Cerebellar nuclear complex (tissue), 1 donor: ENCODE data around the gene NAXE.
"Not testable (repeated sequence)": the region's sequence is repeated elsewhere in the genome, so short reads cannot be mapped to it uniquely, and the experiment has no call there.

Experiments used
- DNase-seq, 2 experiments: peaks; one replicate each; lab custom pipeline; 2025; lab: John Stamatoyannopoulos, UW

Gene NAXE

DNA sequence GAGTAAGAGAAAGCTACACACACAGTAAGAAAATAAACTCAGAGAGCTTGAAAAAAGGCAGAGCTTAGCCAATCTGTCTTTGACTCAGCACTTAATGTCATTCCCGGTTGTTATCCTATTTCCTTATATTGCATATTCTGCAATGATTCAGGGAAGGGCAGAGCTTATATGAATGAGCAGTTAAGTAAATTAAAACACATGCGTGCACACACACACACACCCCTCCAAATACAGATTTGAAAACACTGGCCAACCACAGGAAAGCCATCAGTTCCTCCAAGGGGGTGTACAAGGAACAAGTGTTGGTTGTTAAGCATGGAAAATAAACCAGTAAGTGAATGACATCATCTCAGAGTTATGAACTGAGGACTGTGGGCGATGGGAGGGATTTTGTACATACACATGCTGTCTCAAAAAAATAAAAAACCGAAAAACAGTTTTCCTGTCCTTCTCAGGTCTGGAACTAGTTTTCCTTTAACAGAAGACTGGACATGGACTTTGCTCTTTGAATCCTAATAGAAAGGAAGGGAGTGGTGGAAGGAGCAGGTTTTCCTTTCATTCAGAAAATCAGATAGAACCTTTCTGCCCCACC is 20.2 kb upstream of the NAXE start:
- DNase-seq: no peak

DNA sequence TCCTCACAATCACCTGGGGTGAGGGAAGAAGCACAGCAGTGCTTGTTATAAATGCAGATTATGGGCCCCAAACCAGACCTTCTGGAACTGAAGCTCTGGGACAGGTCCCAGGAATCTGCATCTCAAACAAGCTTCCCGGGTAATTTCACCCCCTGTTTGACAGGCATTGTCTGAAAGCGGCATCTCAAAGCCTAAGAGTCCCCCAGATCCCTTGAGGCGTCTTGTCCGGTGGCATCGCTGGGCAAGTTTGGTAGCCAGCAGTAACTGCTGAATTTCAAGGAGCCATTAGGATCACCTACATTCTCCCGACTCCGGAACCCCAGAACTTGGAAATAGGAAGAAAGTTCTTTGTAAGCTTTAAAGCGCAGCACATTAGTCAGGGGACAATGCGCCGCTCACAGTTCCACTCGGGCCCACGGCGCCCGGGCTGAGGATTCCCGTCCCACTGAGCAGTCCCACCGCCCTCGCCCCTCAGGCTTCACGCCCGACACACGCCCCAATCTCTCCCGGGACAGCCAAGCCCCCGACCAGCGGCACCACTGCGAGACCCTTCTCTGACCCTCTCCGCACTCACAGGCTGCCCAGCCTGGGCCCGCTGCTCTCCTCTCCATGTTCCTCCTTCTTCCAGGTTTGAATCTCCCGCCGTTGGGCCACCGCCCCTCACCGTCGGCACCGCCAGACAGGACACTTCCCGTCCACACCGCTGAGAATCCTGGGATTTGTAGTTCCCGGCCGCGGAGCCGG is 19.5 kb upstream of the NAXE start, which contains the start of gene IQGAP3:
TSS of gene IQGAP3 (minus strand) at position 647 of the 744 bp plus-strand sequence. CDS start at position 611, 36 bp downstream.
- DNase-seq: peak; percentile 12 to 42

DNA sequence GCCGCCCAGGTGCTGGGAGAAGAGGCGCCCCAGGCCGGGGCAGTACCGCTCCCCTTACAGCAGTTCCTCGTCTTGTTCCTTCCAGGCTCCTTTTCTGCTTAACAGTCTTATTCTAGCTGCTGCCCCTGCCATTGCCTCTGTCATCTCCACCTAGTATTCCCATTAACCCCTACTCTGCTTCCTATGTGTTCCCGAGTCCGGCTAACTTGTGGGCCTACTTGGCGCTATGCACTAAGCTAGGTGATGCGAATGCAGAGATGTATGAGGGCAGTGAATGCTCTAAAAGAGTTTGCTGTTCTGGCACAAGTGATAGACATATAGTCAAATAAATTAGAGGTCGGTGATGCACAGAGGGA is 18.9 kb upstream of the NAXE start:
- no peak for DNase-seq

DNA sequence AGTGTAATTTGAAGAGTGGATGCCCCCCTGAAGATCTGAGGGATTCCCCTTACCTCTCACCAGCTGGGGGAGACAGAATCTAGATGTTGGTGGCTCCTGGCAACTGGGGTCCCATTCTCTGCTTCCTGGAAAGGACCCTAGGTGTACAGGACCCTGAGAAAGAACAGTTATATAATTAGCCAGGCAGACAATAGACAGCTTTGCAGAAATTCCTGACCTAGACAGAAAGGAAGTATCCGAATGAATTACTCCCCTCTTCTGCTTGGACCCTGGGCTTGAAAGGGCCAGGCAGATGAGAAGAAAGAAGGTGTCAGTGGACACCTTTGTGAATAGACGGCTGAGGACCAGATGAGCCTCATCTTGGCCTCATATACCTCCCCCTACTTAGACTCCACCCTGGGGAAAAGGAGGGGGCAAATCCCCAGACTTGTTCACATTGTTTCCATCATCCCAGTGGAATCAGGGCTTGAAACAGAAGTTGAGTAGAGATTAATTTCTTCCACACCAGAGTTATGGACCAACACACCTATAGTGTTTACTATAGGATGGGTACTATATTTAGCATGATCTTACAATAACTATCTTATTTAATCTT is 17.4 kb upstream of the NAXE start:
- DNase-seq: no peak

DNA sequence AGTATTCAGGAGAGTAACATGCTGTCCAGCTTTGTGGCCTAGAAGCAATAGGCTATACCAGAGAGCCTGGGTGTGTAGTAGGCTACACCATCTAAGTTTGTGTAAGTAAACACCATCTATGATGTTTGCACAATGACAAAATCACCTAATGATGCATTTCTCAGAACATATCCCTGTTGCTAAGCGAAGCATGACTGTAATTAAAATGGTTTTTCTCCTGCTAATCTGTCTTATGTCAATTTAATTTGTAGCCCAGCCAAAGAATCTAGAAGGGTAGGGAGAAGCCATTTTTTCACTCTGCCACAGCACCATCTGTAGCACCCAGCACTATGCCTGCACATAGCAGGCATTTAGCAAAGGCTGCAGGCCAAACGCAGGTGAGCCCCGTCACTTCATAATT is 14.0 kb upstream of the NAXE start:
- DNase-seq: no peak

DNA sequence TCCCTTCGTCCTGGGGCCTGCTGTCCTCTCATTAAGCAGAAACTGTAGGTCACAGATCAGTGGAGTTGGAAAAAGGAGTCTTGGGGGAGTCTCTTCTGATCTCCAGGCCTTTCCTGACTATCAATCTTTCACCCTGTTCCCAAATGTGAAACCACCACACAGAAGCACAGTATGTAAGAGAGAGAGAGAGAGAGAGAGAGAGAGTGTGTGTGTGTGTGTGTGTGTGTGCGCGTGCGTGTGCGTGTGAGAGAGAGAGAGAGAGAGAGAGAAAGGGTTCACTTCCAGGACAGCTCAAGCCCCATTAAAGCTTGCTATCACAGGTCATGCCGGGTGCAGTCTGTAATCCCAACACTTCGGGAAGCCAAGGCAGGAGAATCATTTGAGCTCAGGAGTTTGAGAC is 13.5 kb upstream of the NAXE start:
- no peak for DNase-seq

DNA sequence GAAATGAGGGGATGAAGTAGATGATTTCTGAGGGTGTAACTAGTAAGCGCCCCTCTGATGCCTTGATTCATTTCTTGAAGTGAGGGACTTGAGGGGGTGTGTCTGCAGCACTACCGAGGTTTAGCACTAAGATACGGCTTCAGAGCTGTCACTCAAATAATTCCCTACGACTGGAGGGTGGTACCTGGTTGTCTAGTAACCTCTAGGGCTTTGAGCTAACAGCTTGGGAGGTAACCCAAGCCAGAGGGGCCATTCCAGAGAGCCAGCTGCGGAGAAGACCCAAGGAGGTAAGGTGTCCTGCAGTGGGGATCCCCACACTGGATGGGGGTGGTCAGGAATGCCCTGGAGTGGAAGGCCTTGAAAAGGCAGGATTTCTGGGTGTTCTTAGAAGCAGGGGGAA is 12.1 kb upstream of the NAXE start, which contains the start of gene TTC24:
TSS of gene TTC24 (plus strand) at position 252 of the 400 bp plus-strand sequence. CDS start 1,642 bp downstream, outside the sequence.
- no peak for DNase-seq

DNA sequence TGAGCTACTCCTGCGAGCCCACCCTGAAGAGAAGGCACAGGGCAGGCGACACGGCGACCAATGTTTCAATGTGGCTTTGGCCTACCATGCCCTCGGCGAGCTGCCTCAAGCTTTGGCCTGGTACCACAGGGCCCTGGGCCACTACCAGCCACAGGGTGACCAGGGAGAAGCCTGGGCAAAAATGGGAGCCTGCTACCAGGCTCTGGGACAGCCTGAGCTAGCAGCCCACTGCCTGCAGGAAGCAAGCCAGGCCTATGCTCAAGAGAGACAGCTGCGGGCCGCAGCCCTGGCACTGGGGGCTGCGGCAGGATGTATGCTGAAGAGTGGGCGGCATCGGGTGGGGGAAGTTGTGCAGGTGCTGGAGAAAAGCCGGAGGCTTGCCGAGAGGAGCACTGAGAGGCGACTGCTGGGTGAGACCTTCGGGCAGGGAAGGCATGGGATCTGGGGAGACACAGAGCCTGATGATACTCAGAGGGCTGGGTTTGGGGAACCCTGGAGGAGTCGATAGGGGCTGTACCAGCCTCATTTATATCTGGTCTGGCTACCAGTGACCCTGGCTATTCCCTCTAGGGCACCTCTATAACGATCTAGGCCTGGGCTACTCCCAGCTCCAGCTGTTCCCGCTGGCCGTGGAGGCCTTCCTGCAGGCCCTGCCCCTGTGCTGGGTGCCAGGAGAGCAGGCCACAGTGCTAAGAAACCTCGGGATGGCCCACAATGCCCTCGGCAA is 9.8 kb upstream of the NAXE start:
- no peak for DNase-seq

DNA sequence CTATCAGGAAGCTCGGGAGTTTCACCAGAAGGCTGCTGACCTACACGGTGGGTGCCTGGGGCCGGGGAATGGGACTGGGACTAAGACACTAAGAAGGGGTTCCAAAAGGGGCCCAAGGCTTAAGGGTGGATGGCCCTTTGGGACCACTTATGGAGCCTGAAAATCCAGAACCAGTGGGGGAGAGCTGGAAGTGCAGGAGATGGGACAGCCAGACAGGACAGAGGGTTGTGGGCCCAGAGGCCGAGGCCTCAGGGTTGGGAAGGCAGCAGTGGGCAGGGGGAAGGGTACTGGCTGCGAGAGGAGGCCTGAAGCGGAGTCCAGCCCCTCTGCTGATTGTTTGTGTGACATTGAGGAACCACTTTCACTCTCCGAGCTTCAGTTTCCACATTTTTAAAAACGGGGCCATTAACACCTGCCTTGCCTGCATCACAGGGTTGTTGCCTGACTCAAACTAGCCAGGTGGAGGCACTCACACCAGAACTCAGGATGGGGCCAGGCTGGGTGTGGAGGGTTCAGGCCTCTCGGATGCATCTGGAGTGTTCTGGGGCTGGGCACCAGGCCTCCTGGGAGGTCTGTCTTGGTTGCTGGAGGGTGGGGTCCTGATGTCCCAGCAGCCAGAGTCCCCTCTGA is 9.1 kb upstream of the NAXE start:
- DNase-seq: no peak

DNA sequence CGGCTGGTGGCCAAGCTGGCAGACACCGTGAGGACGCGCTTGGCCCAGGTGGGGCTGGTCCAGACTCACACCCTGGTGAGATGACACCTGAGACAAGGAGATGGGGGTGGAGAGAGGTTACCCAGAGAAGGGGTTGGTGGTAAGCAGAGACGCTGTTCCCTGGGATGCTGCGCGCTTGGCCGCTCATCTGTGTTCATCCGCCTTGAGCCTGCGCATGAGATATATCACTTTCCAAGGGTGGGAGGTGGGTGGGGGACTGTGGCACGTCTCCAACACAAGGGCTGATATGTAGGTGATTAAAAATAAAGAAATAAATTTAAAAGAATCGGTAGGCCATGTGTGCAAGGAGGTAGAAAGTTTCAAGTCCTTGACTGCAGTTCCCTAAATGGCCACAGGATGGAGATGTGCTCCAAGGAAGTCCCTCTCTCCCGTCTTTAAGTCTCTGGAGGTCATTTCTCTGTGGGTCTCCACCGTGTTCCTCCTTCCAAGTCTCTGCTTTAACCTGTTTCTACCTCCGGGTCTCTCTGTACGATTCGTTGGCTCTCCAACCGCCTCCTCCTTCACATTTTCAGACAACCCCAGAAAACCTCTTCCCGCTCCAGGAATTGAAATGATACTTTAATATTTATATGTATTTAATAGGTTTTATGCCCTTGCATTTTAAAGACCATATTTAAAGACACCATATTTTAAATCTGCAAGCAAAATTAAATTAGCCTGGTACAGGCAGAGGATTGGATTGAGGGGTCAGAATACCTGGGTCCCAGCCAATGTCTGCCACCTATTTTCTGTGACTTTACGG is 7.6 kb upstream of the NAXE start:
- DNase-seq: peak in 1 of 2 experiments; percentile 52

DNA sequence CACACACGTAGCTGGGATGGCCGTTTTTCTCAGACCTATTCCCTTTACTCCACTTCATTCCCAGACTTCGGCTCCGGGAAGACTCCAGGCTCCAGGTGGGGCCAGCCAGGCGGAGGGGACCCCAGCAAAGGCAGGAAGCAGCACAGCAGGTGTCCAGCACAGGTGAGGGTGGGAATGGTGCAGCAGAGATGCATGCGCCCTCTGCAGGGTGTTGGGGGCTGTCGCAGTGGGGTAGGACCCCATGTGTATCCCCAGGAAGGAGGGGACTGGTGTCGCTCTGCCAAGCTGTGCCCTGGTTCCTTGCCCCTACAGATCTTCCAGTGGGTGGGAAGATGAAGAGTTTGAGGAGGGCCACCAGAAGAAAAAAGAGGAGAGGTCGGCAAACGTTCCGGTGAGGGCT is 6.8 kb upstream of the NAXE start:
- DNase-seq: no peak

DNA sequence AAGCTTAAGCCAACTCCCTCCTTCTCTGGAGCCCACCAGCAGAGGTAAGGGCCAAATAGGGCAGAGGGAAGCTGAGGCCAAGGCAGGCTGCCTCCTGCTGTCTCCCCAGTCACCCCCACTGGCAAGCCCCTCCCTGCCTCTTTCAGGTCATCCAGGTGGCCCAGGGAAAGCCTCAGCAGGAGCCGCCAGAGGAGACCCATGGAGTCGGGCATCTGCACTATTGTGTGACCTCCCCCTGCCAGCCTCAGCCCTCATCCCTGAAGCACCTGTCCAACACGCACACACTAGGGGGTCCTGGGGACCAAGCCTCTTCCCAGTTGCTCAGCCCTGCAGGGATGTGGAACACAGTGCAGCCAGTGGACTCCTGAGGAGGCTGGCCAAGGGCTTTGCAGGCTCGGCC is 5.3 kb upstream of the NAXE start:
- no peak for DNase-seq

DNA sequence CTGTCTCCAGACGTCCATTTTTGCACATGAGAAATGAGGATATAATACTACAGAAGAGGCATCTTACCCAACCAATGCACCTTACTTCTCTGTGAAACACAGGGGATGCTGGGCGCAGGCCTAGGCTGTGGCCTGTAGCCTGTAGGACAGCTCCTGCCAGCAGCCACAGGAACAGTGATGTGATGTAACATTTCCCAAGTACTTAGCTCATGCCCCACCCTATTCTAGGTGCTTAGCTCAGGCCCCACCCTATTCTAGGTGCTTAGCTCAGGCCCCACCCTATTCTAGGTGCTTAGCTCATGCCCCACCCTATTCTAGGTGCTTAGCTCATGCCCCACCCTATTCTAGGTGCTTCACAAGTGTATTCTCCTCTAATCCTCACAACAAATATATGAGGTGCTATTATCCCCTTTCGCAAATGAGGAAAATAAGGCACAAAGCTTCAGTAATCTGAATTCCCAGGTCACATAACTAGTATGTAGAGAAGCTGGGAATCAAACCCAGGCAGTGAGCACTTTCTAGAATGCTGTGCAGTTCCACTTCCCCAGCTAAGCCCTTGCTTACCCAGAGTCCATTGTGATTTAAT is 4.6 kb upstream of the NAXE start:
- DNase-seq: no peak

DNA sequence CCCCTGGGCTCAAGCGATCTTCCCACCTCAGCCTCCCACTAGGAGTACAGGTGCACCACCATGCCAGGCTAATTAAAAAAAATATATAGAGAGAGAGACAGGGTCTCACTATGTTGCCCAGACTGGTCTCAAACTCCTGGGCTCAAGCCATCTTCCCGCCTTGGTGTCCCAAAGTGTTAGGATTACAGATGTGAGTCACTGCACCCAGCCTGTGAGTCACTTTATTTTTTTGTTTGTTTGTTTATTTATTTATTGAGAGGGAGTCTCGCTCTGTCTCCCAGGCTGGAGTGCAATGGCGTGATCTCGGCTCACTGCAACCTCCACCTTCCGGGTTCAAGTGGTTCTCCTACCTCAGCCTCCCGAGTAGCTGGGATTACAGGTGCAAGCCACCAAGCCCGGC is 3.6 kb upstream of the NAXE start:
- DNase-seq: not testable (repeated sequence)

DNA sequence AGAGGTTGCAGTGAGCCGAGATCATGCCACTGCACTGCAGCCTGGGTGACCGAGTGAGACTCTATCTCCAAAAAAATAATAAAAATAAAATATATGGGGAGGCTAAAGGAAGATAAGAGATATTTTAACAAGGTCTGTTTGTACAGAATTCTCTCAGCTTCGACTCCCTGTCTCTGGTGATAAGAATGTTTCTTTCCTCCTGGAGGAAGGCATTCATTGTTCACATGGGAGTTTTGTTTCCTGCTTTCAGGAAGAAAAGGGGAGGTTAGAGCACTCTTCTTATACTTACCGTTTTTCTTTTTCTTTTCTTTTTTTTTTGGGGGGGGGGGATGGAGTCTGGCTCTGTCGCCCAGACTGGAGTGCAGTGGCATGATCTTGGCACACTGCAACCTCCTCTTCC is 2.0 kb upstream of the NAXE start:
- no peak for DNase-seq

DNA sequence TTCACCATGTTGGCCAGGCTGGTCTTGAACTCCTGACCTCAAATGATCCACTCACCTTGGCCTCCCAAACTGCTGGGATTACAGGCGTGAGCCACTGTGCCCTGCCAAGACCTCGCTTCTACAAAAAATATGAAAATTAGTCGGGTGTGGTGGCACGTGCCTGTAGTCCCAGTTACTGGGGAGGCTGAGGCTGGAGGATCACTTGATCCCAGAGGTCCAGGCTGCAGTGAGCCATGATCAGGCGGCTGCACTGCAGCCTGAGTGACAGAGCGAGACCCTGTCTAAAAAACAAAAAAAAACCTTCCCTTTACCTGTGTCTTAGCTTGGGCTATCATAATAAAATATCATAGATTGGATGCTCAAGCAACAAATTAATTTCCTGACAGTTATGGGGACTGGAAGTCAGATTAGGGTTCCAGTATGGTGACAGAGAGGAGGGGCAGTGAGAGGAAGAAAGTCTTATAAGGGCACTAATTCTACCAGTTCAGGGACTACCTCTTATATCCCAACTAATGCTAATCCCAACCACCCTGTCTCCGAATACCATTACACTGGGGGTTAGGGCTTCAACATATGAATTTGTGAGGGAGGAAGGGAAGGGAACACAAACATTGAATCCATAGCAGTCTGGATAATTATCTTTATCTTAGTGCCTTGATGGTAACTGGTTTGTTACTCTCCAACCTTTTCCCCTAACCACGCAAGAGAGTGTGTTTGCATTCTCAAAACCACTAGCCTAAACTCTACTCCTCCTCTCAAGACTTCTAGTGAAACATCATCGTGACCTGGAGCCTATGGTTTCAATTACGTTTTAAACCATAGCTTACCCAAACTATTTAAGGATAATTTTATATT is 1.0 kb upstream of the NAXE start:
- no peak for DNase-seq

DNA sequence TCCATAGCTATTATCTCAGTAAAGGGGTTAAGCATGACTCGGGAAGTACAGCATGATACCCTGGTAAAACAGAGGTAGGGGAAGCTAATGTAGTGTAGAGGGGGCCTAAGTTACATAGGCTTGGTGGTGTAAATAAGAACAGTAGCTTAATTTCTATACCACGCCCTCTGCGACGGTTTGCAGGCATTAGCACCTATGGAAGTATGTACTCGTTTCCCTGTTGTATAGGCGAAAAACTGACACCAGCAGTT is 470 bp upstream of the NAXE start:
- no peak for DNase-seq

DNA sequence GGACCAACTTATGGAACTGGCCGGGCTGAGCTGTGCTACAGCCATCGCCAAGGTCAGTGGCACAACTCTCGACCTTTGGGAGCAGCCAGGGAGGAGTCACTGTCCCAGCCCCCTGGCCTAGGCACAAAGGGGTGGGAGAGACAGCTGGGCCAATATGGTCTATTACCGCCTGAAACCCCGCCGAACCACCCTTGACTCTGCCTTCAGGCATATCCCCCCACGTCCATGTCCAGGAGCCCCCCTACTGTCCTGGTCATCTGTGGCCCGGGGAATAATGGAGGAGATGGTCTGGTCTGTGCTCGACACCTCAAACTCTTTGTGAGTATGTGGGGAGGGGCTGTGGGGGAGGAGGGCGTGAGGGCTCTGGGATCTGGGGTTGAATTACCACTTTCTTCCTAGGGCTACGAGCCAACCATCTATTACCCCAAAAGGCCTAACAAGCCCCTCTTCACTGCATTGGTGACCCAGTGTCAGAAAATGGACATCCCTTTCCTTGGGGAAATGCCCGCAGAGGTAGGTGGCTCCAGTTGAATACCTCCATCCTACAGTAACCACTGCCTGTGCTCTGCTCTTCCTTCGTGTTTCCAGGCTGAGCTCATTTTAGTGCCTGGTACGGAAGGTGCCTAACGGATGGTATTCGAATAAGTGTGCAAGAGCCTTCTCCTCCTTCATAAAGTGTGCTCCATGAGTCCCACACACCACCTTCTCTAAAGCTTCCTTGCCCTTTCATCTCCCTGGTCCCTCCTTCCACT is 758 bp downstream of the NAXE start:
- DNase-seq: no peak

DNA sequence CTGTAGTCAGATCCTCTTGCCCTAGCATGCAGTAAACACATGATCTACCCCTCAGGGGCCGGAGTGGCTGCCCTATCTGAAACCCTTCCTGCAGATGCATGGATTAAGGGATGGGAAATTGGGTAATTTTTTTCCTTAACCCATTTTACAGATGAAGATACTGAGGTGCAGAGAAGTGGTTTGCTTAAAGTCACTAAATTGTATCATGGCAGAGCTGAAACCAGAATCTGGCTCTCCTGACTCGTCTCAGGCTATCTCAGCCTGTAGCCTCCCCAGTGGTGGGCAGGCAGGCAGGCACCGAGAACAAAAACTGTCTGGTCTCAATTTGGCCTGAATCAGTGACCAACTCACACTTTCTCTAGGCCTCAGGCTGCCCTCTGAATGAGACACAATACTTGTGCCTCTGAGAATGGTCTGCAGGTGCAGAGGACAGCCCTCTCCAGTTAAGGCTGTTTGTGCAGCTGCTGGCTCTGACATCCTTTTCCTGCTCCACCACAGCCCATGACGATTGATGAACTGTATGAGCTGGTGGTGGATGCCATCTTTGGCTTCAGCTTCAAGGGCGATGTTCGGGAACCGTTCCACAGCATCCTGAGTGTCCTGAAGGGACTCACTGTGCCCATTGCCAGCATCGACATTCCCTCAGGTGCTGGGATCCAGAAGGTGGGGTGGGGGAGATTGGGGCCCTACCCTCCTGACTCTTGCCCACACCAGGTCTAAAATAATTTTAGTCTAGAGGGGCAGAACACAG is 1.5 kb downstream of the NAXE start:
- no peak for DNase-seq
